Pancreas (tissue), 10 donors: ENCODE data around the gene CDH26. TPM values are rescaled to one million over a fixed set of nuclear protein-coding genes. Genes with fewer than 3 reads are reported as not detected.
A peak's percentile ranks its signal among the peaks of the same experiment; 100 is the strongest.

ENCODE experiments used
- ATAC-seq, 4 donors: fragments of 200-7000 bp; cut with Tn5 transposase; one replicate each; pipeline versions ENCODE4 v1.8.0 to v1.9.1; 2020; ENCODE audit warnings: mild to moderate bottlenecking in 4 of 4, moderate library complexity in 4 of 4
- DNase-seq, 6 donors: peaks; one replicate each; pipeline ENCODE4 v3.0.0-alpha.2; 2020
- FAIRE-seq: peaks from 2 replicates; lab custom pipeline; 2012; peaks lifted over from hg19 to GRCh38; lab: Jason Lieb, UNC
- H3K27ac ChIP-seq, 4 donors: fragments of 200-600 bp; sonication (generic); 1 replicate in 3 of 4; 2 replicates in 1 of 4; pipeline versions ENCODE4 v1.5.0 to v1.8.0; 2020
- H3K27me3 ChIP-seq, 4 donors: fragments of 200-600 bp; one replicate each; pipeline ENCODE4 v1.8.0; 2021
- H3K36me3 ChIP-seq, 3 donors: fragments of 200-600 bp; sonication (generic) in 1 of 3; one replicate each; pipeline versions ENCODE4 v1.5.0 to v1.8.0; 2020 to 2021
- H3K4me1 ChIP-seq, 3 donors: fragments of 200-600 bp; one replicate each; pipeline ENCODE4 v1.8.0; 2021
- H3K4me3 ChIP-seq, 4 donors: fragments of 200-600 bp; sonication (generic) in 2 of 4; one replicate each; pipeline versions ENCODE4 v1.5.0 to v1.8.0; 2020 to 2021
- H3K9me3 ChIP-seq, 4 donors: fragments of 200-600 bp; one replicate each; pipeline ENCODE4 v1.8.0; 2021
- WGBS, 2 donors: extraction: QIAGEN DNeasy Blood & Tissue Kit; methylation state at CpG; one replicate each; pipeline ENCODE4 v1.1.7; 2013; 5-methylcytosine and 5-hydroxymethylcytosine counted together
- intact Hi-C, 3 donors: fragments of 100-400 bp; cut with DNase I; formaldehyde crosslinking; loops; one replicate each; pipeline versions ENCODE4 v1.11.1 to v1.14.2; 2022
- polyA plus RNA-seq, 2 donors: library from polyadenylated mRNA; stranded (reverse); fragments of 200-250 nt; gene quantifications; one replicate each; pipeline ENCODE4 v1.2.3, GENCODE V29; 2013
- total RNA-seq, 6 donors: library from RNA; stranded (reverse); fragmentation: NEBNext Ultra II Directional in 4 of 6; extraction: Animal tissue kit (Norgen Biotek cat#: 25700) in 4 of 6; gene quantifications; one replicate each; pipeline versions ENCODE4 v1.2.1 to v1.2.4, GENCODE V29; 2021 to 2023
- TF ChIP-seq, protein P1 (sequence below), 4 donors: fragments of 200-600 bp; sonication (generic) in 3 of 4; IDR thresholded peaks; one replicate each; pipeline versions ENCODE4 v1.5.0 to v1.8.0; 2021; ENCODE audit warnings: antibody characterized with exemption in 4 of 4
- donor health status: healthy with polysubstance abuse.
- donor health status: DM: no; HTN: no; CAD: no; lungs with moderate emphysema.
- donor health status: DM: no; HTN: no; CAD: no.
- donor health status: control.
- donor health status: control.
- donor health status: Bipolar disorder and iron deficiency.
- donor health status: DM: yes; HTN: yes; CAD: no.
- donor health status: DM: no; HTN: no; CAD: no.
- donor health status: DM: no; HTN: no; CAD: no.
- donor health status: DM: yes; HTN: yes; CAD: no.

Gene CDH26
- total and polyA plus RNA-seq, 8 donors: 0.13 to 1.1 (median 0.48) TPM

DNA sequence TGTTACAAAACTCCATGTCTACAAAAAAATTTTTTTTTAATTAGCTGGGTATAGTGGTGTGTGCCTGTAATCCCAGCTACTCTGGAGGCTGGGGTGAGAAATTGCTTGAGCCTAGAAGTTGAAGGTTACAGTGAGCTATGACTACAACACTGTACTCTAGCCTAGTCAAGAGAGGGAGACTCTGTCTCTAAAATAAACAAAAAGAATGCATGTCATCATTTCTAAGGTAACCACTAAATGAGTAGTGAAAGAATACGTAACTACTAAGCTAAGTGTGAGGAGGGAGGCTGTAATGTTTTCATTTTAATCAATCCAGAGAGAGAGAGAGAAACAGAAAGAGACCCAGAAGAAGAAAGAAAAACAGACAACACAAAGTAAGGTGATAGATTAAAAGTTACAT, 34.7 kb upstream of the CDH26 start:
- H3K9me3 ChIP-seq: no peaks in the 10 kb centered on the region
- intact Hi-C loops: no loop called here
- H3K4me3 ChIP-seq: no peak overlapping the region
- no peaks in the 10 kb centered on the region for H3K36me3 ChIP-seq
- H3K4me1 ChIP-seq: peaks cover 20 to 45% (median 38%) of the 10 kb centered on the region in 3 donors
- WGBS, 2 donors: 43 to 53% methylated on average over 1 of the region's 1 CpG
- DNase-seq (no peak), ATAC-seq (peak; percentile 18 to 60 (median 54)), FAIRE-seq (no peak)
- H3K27me3 ChIP-seq: no peaks in the 10 kb centered on the region
- TF ChIP-seq, protein P1, sequence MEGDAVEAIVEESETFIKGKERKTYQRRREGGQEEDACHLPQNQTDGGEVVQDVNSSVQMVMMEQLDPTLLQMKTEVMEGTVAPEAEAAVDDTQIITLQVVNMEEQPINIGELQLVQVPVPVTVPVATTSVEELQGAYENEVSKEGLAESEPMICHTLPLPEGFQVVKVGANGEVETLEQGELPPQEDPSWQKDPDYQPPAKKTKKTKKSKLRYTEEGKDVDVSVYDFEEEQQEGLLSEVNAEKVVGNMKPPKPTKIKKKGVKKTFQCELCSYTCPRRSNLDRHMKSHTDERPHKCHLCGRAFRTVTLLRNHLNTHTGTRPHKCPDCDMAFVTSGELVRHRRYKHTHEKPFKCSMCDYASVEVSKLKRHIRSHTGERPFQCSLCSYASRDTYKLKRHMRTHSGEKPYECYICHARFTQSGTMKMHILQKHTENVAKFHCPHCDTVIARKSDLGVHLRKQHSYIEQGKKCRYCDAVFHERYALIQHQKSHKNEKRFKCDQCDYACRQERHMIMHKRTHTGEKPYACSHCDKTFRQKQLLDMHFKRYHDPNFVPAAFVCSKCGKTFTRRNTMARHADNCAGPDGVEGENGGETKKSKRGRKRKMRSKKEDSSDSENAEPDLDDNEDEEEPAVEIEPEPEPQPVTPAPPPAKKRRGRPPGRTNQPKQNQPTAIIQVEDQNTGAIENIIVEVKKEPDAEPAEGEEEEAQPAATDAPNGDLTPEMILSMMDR (IDR thresholded peaks at IDR 0.05): no peak
- peak overlapping the region in 1 of 4 donors; percentile 83 for H3K27ac ChIP-seq

DNA sequence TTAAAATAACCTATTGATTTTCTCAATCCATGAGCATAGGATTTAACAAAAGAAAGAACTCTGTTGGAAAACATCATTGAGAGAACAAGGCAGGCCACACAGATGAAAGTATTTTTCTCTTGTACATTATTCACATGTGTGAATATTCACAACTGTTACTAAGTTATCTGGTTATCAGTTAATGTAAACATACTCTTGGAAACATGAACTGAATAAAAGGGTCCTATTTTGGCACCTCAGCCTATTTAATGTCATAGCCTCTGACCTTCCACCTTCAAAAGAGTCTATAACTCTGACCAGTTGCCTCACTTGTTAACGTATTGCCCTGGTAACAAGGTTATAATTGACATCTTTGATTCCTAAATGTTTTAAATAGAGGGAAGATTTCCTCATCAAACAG, 32.9 kb upstream of the CDH26 start:
- Histone ChIP-seq H3K36me3 (no peaks in the 10 kb centered on the region), H3K4me1 (peaks cover 20 to 48% (median 39%) of the 10 kb centered on the region in 3 donors), H3K27me3 (no peaks in the 10 kb centered on the region), H3K4me3 (no peak overlapping the region), H3K9me3 (no peaks in the 10 kb centered on the region), H3K27ac (peak overlapping the region in 2 of 4 donors; percentile 40 to 83)
- DNase-seq: no peak
- WGBS, 2 donors: 22 to 30% methylated on average over 1 of the region's 1 CpG
- TF ChIP-seq, protein P1 (IDR thresholded peaks at IDR 0.05): no peak
- no peak for FAIRE-seq
- peak; percentile 22 to 64 (median 50) for ATAC-seq
- intact Hi-C loops: no loop called here

DNA sequence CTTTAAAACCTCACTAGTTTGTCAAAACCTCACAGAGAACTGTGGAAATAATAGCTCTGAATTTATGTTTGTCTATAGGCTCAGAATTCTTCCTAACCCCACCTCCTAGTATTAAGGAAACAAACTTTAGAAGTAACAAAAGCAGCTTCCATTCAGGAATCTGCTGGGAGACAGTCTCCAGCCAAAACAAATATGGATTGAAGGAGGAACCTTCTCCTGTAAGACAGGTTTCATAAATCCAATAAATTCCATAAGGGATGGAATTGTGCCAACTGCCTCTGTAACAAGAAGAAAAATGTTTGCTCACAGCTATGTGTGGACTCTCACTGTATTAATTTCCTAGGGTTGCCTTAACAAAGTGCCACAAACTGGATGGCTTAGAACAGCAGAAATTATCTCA, 32.3 kb upstream of the CDH26 start:
- no peaks in the 10 kb centered on the region for H3K9me3 ChIP-seq
- TF ChIP-seq, protein P1 (IDR thresholded peaks at IDR 0.05): no peak
- DNase-seq: no peak
- no peaks in the 10 kb centered on the region for H3K27me3 ChIP-seq
- FAIRE-seq: no peak
- peak overlapping the region in 3 of 4 donors; percentile 13 to 83 (median 65) for H3K27ac ChIP-seq
- H3K36me3 ChIP-seq: no peaks in the 10 kb centered on the region
- peak; percentile 41 to 62 (median 50) for ATAC-seq
- H3K4me1 ChIP-seq: peaks cover 20 to 49% (median 39%) of the 10 kb centered on the region in 3 donors
- no peak overlapping the region for H3K4me3 ChIP-seq
- intact Hi-C loops: no loop called here

DNA sequence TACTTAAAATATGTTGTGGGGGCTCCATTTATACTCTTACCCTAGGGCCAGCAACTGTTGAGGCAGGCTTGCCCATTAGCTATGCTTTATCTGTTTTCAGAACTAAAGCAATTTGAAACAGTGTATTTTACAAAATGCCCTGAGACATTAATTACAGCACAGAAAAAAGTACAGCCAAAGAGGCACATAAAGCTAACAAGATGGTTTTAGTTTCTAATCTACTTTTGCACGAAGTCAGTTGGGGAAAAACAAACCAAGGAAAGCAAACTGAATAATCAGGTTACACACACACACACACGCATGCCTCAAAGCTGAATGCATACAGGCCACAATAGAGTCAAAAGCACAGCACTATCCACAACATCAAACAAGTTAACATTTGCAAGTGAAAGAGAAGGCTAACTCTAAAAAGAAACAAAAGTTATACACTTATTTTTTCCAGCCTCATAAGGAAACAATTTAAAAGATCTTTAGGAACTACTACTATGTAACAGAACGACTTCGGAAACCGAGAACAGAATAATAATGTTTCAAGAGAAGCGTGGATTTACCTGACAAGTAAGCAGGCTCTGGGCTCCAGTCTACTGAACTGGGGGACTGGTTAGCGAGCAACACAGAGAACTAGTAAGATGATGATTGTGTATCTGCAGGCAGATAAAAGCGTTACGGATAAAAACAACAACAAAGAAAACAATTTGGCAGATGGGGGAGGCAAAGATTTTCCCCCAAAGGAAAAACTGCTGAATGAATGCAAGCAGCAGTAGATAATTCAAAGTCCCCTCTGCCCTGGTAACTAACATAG, 26.5 kb upstream of the CDH26 start:
- DNase-seq (no peak), ATAC-seq (no peak), FAIRE-seq (no peak)
- Histone ChIP-seq H3K4me1 (peaks cover 0 to 20% (median 17%) of the 10 kb centered on the region in 3 donors), H3K27me3 (no peaks in the 10 kb centered on the region), H3K9me3 (no peaks in the 10 kb centered on the region), H3K36me3 (no peaks in the 10 kb centered on the region), H3K27ac (peak overlapping the region in 1 of 4 donors; percentile 48), H3K4me3 (no peak overlapping the region)
- intact Hi-C loops: no loop called here
- TF ChIP-seq, protein P1 (IDR thresholded peaks at IDR 0.05): no peak
- 53% methylated on average over 9 of the region's 9 CpGs for WGBS, 2 donors
